Adrenal gland (tissue), 12 donors: ENCODE measurements around the gene IDS. TPM values are rescaled to one million over a fixed set of nuclear protein-coding genes. Genes with fewer than 3 reads are reported as not detected.
"Not testable (repeated sequence)": the region's sequence is repeated elsewhere in the genome, so short reads cannot be mapped to it uniquely, and the experiment has no call there.

ENCODE experiments used
- DNase-seq, 7 donors: peaks; one replicate each; pipeline ENCODE4 v3.0.0-alpha.2; 2019 to 2020
- H3K27ac ChIP-seq, 5 donors: fragments of 200-600 bp; sonication (generic) in 4 of 5; 1 replicate in 3 of 5; 2 replicates in 2 of 5; pipeline versions ENCODE4 v1.5.1 to v1.8.0; 2016 to 2020; ENCODE audit warnings: mild to moderate bottlenecking in 1 of 5
- H3K27me3 ChIP-seq: fragments of 200-600 bp; 2 replicates; pipeline ENCODE4 v1.8.0; 2021
- H3K36me3 ChIP-seq, 2 donors: fragments of 200-600 bp; replicated peaks in 1 of 2; 1 replicate in 1 of 2; 2 replicates in 1 of 2; pipeline versions ENCODE4 v1.5.1 to v1.8.0; 2018 to 2022
- H3K4me1 ChIP-seq, 2 donors: fragments of 200-600 bp; replicated peaks in 1 of 2; 1 replicate in 1 of 2; 2 replicates in 1 of 2; pipeline versions ENCODE4 v1.5.1 to v1.8.0; 2018 to 2021
- H3K4me3 ChIP-seq, 4 donors: fragments of 200-600 bp; sonication (generic) in 3 of 4; one replicate each; pipeline ENCODE4 v1.5.1; 2016 to 2018
- H3K9me3 ChIP-seq, 3 donors: fragments of 200-600 bp; sonication (generic) in 1 of 3; replicated peaks in 1 of 3; 1 replicate in 2 of 3; 2 replicates in 1 of 3; pipeline versions ENCODE4 v1.5.1 to v1.8.0; 2016 to 2021
- POLR2A ChIP-seq, 2 donors: fragments of 450-650 bp; IDR thresholded peaks; one replicate each; pipeline ENCODE4 v1.6.1; 2017; ENCODE audit warnings: antibody characterized with exemption in 2 of 2, mild to moderate bottlenecking in 2 of 2, moderate library complexity in 1 of 2
- WGBS, 4 donors: extraction: QIAGEN DNeasy Blood & Tissue Kit in 2 of 4; methylation state at CpG; one replicate each; pipeline versions ENCODE4 v1.1.5 to v1.1.7; 2013 to 2017; 5-methylcytosine and 5-hydroxymethylcytosine counted together
- intact Hi-C, 2 donors: fragments of 100-400 bp; cut with DNase I; formaldehyde crosslinking; loops; one replicate each; pipeline versions ENCODE4 v1.14.1 to v1.15.0; 2022 to 2023
- polyA plus RNA-seq, 3 donors: library from polyadenylated mRNA; stranded (reverse); fragments of 200-250 nt in 2 of 3; fragments of 350-450 nt in 1 of 3; fragmentation: Illumina TruSeq in 1 of 3; extraction: RNeasy Lipid Tissue Mini Kit (QIAGEN cat#74804) in 1 of 3; gene quantifications; one replicate each; pipeline ENCODE4 v1.2.3, GENCODE V29; 2013 to 2014
- total RNA-seq, 9 donors: library from RNA; depleted of rRNA in 4 of 9; stranded (reverse); fragments of >200 nt in 4 of 9; fragments of 120-200 nt in 1 of 9; fragmentation: NEBNext Ultra II Directional in 1 of 9; extraction: Animal tissue kit (Norgen Biotek cat#: 25700) in 1 of 9; gene quantifications; one replicate each; pipeline versions ENCODE4 v1.1.0 to v1.2.4, GENCODE V29; 2013 to 2023
- TF ChIP-seq, protein P1 (sequence below), 6 experiments: fragments of 450-650 bp in 4 of 6; fragments of 200-600 bp in 2 of 6; sonication (generic) in 1 of 6; IDR thresholded peaks; 1 replicate in 5 of 6; 2 replicates in 1 of 6; pipeline versions ENCODE4 v1.5.1 to v1.8.0; 2016 to 2021; ENCODE audit warnings: antibody characterized with exemption in 6 of 6, mild to moderate bottlenecking in 2 of 6, moderate library complexity in 1 of 6
- donor health status: healthy with polysubstance abuse.
- donor health status: Bipolar disorder and iron deficiency.
- donor health status: DM: yes; HTN: yes; CAD: no.
- donor health status: DM: no; HTN: no; CAD: no.
- donor health status: DM: no; HTN: no; CAD: no.
- donor health status: DM: yes; HTN: yes; CAD: no.

The IDS gene
- total and polyA plus RNA-seq, 12 donors = 19.5 to 87.6 (median 50.2) TPM

- H3K36me3 ChIP-seq = no peaks in the 10 kb centered on the region
- no peaks in the 10 kb centered on the region for H3K9me3 ChIP-seq
- peak overlapping the region in 2 of 4 donors; percentile 32 to 58 for H3K4me3 ChIP-seq
- TF ChIP-seq, protein P1, sequence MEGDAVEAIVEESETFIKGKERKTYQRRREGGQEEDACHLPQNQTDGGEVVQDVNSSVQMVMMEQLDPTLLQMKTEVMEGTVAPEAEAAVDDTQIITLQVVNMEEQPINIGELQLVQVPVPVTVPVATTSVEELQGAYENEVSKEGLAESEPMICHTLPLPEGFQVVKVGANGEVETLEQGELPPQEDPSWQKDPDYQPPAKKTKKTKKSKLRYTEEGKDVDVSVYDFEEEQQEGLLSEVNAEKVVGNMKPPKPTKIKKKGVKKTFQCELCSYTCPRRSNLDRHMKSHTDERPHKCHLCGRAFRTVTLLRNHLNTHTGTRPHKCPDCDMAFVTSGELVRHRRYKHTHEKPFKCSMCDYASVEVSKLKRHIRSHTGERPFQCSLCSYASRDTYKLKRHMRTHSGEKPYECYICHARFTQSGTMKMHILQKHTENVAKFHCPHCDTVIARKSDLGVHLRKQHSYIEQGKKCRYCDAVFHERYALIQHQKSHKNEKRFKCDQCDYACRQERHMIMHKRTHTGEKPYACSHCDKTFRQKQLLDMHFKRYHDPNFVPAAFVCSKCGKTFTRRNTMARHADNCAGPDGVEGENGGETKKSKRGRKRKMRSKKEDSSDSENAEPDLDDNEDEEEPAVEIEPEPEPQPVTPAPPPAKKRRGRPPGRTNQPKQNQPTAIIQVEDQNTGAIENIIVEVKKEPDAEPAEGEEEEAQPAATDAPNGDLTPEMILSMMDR (IDR thresholded peaks at IDR 0.05) = no peak
- TF ChIP-seq POLR2A (IDR thresholded peaks at IDR 0.05) = no peak
- intact Hi-C loops = no loop called here
- peak overlapping the region in 4 of 5 donors; percentile 61 to 96 (median 68) for H3K27ac ChIP-seq
- H3K4me1 ChIP-seq = peaks cover 0 to 4% of the 10 kb centered on the region in 2 donors
- DNase-seq = peak; percentile 83 to 94 (median 90)
- no peaks in the 10 kb centered on the region for H3K27me3 ChIP-seq
- WGBS, 4 donors = 1 to 32% (median 16%) methylated on average over 16 to 29 of the region's 34 CpGs
Measured at GRCh38 chrX:149539283-149540130, 34.4 kb upstream of the IDS start.

DNA sequence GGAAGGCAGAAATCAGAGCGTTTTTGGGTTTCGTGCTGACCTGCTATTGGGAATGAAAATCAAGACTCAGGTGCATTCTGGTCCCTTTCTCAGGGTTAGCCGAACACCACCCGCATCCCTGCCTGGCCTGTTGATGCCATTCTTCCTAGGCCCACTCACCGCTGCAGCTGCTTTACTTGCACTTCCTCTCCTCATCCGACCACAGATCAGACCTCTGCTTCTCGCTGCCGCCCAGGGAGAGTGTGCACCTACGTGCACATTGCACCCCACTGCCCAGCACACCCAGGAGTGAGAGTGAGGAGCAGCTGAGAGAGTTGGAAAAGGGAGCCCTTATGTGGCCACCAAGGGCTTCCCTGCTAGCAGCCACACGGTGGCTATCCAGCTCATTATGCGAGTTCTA is 32.4 kb upstream of the IDS start:
- H3K27ac ChIP-seq, H3K9me3 ChIP-seq, H3K36me3 ChIP-seq, H3K27me3 ChIP-seq, H3K4me3 ChIP-seq, DNase-seq, intact Hi-C loops, H3K4me1 ChIP-seq: not testable (repeated sequence)
- 68 to 87% (median 75%) methylated on average over 6 to 9 of the region's 11 CpGs; no CpG with 5 or more reads in 1 of the 4 donors for WGBS, 4 donors

DNA sequence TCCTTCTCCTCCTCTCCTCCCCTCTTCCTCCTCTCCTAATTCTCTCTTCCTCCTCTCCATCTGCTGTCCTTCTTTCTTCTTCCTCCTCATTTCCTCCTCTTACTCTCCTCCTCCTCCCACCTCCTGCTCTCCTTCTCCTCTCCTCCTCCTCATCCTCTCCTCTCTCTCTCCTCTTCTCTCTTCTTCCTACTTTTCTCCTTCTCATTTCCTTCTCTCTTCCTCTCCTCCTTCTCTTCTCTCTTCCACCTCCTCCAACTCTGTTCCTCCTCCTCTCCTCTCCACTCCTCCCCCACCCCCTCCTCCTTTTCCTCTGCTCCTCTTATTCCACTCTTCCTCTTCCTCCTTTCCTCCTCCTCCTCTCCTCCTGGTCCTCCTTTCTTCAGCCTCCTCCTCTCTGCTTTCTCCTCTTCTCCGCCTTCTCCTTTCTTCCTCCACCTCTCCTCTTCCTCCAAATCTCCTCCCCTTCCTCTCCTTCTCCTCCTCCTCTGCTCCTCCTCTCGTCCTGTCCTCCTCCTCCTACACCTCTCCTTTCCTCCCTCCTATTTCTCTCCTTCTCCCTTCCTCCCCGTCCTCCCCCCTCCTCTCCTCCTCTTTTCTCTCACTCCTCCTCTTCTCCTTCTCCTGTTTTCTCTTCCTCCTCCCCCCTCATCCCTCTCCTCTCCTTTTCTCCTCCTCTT is 30.0 kb upstream of the IDS start:
- DNase-seq, H3K4me3 ChIP-seq, H3K27ac ChIP-seq, H3K36me3 ChIP-seq, intact Hi-C loops, H3K9me3 ChIP-seq, H3K27me3 ChIP-seq, H3K4me1 ChIP-seq: not testable (repeated sequence)
- 55 to 88% (median 74%) methylated on average over 3 of the region's 3 CpGs for WGBS, 4 donors

- H3K4me3 ChIP-seq, intact Hi-C loops: not testable (repeated sequence)
- WGBS, 4 donors = 77 to 100% (median 97%) methylated on average over 3 to 9 of the region's 11 CpGs
Measured at GRCh38 chrX:149533999-149534398, 28.9 kb upstream of the IDS start.

GRCh38 chrX:149532868-149533267 is 27.8 kb upstream of the IDS start:
- H3K9me3 ChIP-seq, intact Hi-C loops, H3K27me3 ChIP-seq, DNase-seq, H3K4me3 ChIP-seq, H3K36me3 ChIP-seq, H3K27ac ChIP-seq, H3K4me1 ChIP-seq: not testable (repeated sequence)
- 86 to 100% methylated on average over 1 of the region's 3 CpGs; no CpG with 5 or more reads in 2 of the 4 donors for WGBS, 4 donors

More at GRCh38 chrX:149533999-149534398, 28.9 kb upstream of the IDS start:
- H3K4me1 ChIP-seq, H3K36me3 ChIP-seq, H3K27me3 ChIP-seq, H3K9me3 ChIP-seq, H3K27ac ChIP-seq, DNase-seq: not testable (repeated sequence)

DNA sequence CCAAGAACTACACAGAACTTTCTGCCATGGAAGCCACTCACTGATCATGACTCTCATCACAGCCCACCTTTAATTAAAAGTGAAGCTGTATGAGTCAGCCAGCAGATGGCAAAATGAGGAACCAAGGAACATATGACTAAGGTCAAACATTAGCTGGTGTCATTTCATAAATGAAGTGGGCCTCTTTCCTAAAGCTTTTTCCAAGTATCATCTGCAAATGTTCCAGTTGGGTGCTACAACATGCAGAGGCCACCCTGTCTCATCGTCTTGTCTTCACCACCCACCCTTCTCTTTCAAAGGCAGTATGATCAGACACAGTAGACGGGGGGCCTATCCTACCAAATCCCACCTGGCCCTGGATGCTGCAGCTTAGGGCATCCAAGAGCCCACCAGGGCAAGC is 26.5 kb upstream of the IDS start:
- TF ChIP-seq, protein P1 (IDR thresholded peaks at IDR 0.05) = no peak
- no peak for TF ChIP-seq POLR2A (IDR thresholded peaks at IDR 0.05)
- no peaks in the 10 kb centered on the region for H3K9me3 ChIP-seq
- DNase-seq = no peak
- H3K27ac ChIP-seq = no peak overlapping the region
- no peaks in the 10 kb centered on the region for H3K36me3 ChIP-seq
- no peak overlapping the region for H3K4me3 ChIP-seq
- WGBS, 4 donors = 64 to 98% (median 84%) methylated on average over 2 of the region's 2 CpGs
- no peaks in the 10 kb centered on the region for H3K27me3 ChIP-seq
- H3K4me1 ChIP-seq = no peaks in the 10 kb centered on the region
- intact Hi-C loops = no loop called here
